Activated T-cell treated with anti-CD3 and anti-CD28 coated beads, Interleukin-2, amount 50 U/mL, for 48 hours (primary cell): ENCODE data around the gene CNTF.

Experiments
- DNase-seq, 2 experiments: peaks; one replicate each; pipeline ENCODE4 v3.0.0-alpha.2; 2020

CNTF gene

GRCh38 chr11:58606930-58607714 is 15.3 kb upstream of the CNTF start:
- no peak for DNase-seq

GRCh38 chr11:58608331-58608730 is 14.1 kb upstream of the CNTF start:
- no peak for DNase-seq

- DNase-seq, result no peak
These were observed 12.7 kb upstream of the CNTF start for GRCh38 chr11:58609723-58610122.

GRCh38 chr11:58613228-58613627 is 9.2 kb upstream of the CNTF start:
- no peak for DNase-seq

GRCh38 chr11:58615559-58615958 is 6.9 kb upstream of the CNTF start:
- DNase-seq, result no peak

- DNase-seq, result no peak
These were observed 5.9 kb upstream of the CNTF start for GRCh38 chr11:58616594-58616993.

GRCh38 chr11:58617976-58618557 is 4.4 kb upstream of the CNTF start:
- no peak for DNase-seq

GRCh38 chr11:58621586-58622262 is 741 bp upstream of the CNTF start:
- DNase-seq, result no peak

- no peak for DNase-seq
These were observed 2.6 kb downstream of the CNTF start for GRCh38 chr11:58625086-58625485.

GRCh38 chr11:58625826-58626460 is 3.5 kb downstream of the CNTF start:
- no peak for DNase-seq

GRCh38 chr11:58626934-58627483 is 4.5 kb downstream of the CNTF start:
- no peak for DNase-seq

GRCh38 chr11:58628446-58628845 is 6.0 kb downstream of the CNTF start:
- no peak for DNase-seq

- DNase-seq, result no peak
These were observed 7.4 kb downstream of the CNTF start for GRCh38 chr11:58629857-58630256.

- no peak for DNase-seq
These were observed 8.9 kb downstream of the CNTF start for GRCh38 chr11:58631378-58631777.

GRCh38 chr11:58632510-58632909 is 10.0 kb downstream of the CNTF start:
- DNase-seq, result no peak

- DNase-seq, result no peak
These were observed 14.1 kb downstream of the CNTF start for GRCh38 chr11:58636587-58636986.

- no peak for DNase-seq
These were observed 14.9 kb downstream of the CNTF start for GRCh38 chr11:58637371-58637770.

- no peak for DNase-seq
These were observed 16.6 kb downstream of the CNTF start for GRCh38 chr11:58639103-58639502.

GRCh38 chr11:58639669-58640068 is 17.2 kb downstream of the CNTF start:
- no peak for DNase-seq

- no peak for DNase-seq
These were observed 18.0 kb downstream of the CNTF start for GRCh38 chr11:58640386-58641023.

GRCh38 chr11:58641341-58641740 is 18.9 kb downstream of the CNTF start:
- no peak for DNase-seq

- no peak for DNase-seq
These were observed 19.5 kb downstream of the CNTF start for GRCh38 chr11:58641803-58642581.
